GM21526 (cell line): ENCODE results near the gene ANKRD16.
A peak's percentile ranks its signal among the peaks of the same experiment; 100 is the strongest.

Experiments used
- ATAC-seq: cut with Tn5 transposase; IDR thresholded peaks from one replicate; pipeline ENCODE4 v1.9.1; 2021; ENCODE audit warnings: moderate library complexity; ENCODE audit not compliant: unreplicated experiment, low FRiP score

ANKRD16 gene

DNA sequence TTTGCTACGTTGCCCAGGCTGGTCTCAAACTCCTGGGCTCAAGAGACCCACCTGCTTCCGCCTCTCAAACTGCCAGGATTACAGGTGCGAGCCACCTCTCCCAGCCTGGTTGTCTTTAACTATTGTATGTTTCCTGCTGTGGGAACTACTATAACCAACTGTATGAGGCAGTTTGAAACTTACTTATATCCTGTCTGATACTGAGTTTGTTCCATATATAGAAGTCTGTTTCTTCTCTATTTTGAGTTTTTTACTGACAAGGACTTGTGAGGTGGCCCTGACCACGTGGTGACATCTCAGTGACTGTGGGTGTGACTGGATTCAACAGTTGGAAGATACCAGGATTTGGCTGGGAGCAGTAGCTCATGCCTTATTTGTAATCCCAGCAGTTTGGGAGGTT is 14.5 kb upstream of the ANKRD16 start:
- peak; percentile 88 for ATAC-seq

DNA sequence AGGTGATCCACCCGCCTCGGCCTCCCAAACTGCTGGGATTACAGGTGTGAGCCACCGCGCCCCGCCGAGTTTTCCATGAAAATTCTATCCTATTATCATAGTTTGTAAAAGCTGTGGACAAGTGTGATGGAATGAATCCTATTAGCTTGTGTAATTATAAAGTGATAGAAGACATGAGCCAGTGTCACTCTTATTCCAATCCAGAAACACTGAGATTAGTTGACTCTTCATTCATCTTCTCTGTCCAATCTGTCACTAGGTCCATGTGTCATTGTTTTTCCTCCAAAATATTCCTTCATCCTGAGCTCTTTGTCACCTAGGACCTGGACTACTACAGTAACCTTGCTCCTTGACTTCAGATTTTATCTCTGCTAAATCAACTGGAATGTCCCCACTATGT is 13.9 kb upstream of the ANKRD16 start:
- no peak for ATAC-seq

DNA sequence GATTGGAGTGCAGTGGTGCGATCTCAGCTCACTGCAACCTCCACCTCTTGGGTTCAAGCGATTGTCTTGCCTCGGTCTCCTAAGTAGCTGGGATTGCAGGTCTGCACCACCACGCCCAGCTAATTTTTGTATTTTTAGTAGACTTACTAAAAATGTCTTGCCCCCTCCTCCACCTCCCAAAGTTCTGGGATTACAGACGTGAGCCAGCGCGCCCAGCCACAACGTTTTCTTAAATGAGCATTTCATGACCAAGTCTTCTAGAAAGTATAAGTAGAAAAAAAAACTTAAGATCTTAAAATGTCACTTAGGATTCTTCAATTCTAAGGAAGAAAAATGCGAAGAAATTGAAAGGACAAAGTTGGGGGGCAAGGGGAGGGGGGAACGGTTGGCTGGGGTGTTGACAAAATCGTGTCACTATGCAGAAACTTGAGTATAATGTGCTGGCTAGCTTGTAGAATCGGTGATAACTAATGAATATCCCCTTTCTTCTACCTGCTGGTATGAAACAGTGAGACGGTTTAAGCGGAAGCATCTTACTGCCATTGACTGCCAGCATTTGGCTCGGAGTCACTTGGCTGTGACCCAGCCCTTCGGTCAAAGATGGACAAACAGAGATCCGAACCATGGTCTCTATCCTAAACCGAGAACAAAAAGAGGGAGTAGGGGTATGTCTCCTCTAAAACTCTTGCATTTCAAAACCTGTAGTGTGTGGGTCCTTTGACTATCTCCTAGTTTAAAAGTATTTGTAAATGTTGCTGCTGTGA is 13.0 kb upstream of the ANKRD16 start:
- ATAC-seq: no peak

DNA sequence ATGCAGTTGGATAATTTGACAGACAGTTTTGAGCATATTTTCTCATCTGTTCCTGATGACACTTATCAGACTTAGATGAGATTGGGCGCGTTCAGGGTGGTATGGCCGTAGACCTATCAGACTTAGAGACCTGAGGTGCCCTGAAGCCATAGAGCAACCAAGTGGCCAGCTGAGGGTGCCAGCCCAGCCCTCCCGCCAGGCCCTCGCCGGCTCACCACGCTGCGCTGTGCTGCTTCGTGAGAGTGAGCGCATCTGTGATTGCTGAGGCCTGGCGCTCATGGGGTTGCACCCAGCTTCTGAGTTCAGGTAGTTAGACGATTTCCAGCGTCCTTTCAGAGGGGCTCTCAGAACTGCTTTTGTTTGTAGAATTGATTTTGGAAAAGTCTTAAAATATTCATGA is 10.6 kb upstream of the ANKRD16 start:
- no peak for ATAC-seq

DNA sequence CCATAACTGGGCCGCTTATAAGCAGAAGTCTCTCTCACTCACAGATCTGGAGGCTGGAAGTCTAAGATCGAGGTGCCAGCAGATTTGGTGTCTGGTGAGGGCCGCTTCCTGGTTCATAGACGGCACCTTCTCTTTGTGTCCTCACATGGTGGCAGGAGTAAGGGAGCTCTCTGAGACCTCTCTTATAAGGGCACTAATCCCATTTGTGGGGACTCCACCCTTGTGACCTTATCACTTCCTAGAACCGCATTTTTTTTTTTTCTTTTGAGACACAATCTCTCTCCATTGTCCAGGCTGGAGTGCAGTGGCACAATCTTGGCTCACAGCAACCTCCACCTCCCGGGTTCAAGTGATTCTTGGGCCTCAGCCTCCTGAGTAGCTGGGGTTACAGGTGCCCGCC is 8.5 kb upstream of the ANKRD16 start:
- ATAC-seq: no peak

DNA sequence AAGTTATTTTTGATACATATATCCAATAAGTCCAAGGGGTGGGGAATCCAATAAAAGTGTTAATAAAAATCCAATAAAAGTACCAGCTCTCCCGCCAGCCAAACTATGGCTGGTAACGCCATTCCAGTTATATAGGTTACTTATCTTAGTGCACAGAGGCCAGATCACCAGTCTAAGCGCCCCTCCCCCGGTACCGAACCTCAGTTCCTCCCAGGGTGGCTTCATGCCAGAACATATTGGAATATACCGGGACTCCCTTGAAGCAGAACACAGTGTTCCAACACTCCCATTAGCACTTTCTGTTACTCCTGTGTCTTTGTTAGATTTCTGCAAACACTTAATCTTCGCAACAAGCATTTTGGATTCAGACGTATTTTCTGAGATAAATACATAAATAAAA is 7.8 kb upstream of the ANKRD16 start:
- no peak for ATAC-seq

DNA sequence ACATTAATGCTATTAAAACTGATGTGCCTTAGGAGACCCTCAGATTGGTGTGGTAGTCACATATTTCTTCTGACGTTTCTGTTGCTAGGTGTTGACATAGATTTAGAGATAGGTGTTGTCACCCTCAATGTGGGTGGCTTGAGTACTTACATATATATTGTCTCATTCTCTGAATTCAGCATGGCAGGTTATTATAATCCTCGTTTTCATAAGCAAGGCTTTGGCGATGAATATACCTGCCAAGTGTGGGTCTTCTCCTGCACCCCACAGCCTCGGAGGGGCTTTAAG is 7.3 kb upstream of the ANKRD16 start:
- ATAC-seq: no peak

DNA sequence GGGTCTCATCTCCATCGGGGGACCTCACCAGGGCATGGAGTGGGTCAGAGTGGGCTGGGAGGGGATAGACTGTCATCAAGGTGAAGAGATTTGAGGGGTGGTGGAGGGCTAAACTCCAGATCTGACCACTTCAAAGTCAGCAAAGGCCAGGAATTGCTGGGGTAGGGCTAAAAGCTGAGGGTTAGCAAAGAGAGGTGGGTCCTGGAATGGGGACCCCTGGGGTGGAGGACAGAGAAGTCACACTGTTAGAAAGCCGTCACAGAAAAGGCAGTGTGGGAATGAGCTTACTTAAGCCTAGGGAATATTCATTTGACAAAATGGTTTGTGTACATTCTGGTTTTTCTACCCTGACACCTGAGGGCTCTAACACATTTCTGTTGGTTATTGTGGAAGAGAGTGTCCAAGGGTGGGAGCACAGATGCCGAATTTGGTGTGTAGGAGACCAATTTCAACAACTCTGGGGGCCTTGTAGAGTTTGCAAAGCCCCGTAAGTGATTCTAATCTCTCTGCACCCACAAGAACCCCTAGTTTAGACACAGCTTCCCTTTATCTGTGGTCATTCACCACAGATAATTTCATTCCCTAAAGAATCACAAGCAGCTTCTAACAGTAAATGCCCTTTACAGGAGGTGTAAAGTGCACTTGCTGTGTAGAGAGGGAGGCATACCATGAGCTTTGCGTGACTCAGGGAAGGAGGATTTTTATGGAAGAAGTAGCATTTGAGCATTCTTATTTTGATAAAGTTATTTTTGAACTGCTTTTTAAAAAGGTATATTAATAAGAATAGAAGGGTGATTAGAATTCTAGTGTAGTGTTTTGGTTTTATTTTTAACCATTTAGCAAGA is 6.7 kb upstream of the ANKRD16 start:
- ATAC-seq: no peak

DNA sequence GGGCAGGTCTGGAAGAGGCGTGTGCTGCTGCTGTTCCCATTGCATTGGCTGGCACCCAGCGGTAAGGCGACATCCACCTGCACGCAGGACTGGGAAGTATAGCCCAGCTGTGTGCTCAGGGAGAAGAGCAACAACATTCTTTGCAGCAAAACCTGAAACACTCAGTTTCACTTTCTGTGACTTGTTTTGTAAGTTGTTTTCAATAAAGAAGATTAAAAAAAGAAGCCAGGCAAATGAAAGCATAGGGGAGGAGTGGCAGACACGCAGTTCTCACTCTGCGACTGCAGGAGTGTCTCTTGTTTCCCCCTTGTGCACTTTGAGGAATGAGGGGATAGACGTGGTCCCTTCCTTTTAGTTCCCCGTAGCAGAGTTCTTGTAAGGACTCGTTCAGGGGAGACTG is 6.1 kb upstream of the ANKRD16 start:
- ATAC-seq: no peak

DNA sequence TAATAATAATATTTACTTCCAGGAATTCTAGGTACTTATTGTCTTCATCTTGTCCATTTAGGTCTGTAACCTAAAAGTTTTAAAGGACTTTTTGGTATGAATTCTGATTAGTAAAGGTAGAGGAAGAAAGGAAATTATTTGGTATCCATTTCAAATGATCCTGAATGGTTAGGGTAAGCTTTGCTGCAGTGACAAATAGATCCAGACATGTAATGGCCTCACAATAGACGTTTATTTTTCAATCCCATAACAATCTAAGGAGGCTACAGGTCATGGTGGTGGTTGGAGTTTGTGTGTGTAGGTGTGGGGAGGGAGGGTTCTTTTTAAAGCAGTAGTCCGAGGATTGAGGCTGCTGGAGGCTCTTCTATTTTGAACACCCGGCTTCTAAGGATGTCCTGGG is 5.7 kb upstream of the ANKRD16 start:
- ATAC-seq: no peak

DNA sequence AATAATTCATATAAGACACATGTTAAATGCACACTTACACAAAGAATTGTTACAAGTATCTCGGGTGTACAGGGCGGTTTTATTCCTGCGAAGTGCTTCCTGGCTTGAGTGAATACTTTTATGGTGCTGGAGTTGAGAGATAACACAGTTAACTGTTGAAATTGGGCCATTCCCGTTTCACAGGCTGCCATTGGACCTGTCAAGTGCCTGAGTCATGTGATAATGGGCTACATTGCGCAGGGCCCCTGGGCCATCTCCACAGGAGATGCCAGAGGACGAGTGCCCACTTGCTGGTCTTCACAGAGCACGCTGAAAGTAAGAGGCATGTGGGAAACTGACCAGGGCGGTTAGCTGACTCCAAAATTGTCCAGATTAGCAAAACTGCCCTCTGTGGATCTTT is 5.2 kb upstream of the ANKRD16 start:
- no peak for ATAC-seq

DNA sequence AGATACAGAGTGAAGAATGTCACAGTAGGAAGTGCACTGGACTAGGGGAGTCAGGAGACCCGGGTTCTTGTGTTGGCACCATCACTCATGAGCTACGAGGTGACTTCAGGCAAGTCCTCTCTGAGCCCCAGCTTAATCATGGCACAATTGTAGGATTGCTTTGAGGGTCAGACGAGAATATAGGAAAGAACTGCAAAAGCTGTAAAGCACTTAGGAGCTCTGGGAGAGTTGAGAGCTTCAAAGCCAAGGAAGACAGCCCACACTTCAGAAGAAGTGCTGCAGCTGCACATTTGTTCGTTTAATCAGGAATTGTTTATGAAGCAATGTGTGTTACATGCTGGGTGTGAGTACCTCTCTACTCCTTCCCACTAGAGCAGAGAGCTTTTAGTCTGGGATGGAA is 4.7 kb upstream of the ANKRD16 start:
- ATAC-seq: no peak

DNA sequence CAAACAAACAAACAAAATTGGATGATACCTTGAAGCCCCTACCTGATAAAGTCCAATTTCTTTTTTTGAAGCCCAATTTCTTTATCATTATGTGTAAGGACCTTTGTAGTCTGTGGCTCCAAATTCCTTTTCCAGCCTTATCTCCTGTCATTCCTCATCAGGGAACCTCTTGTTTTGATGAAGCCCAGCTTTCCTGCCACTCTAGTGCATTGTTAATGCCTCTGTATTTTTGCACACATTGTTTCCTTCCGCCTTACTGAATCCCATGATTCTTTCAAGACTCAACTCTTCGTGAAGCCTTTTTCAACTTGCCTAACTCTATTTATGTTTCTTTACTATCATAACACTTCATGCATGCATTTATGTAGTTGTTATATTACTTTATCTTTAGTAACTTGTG is 3.6 kb upstream of the ANKRD16 start:
- no peak for ATAC-seq

DNA sequence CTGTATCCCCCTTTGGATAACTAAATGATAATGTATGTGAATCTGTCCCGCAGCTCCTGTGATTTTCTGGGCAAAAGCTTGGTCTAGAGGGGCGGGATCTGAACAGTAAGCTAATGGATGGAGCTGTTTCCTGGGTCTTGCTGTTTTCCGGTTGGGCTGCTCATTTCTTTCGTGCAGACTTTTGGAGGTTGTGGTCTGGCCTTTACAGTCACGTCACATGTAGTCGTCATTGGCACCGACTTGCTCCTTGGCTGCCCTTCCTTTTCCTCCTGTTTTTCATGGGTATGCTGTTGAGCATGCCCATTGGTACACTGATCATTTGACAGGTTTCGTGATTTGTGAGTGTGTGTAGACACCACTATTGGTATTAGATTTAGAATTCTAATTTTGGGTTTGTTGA is 2.3 kb upstream of the ANKRD16 start:
- ATAC-seq: no peak

DNA sequence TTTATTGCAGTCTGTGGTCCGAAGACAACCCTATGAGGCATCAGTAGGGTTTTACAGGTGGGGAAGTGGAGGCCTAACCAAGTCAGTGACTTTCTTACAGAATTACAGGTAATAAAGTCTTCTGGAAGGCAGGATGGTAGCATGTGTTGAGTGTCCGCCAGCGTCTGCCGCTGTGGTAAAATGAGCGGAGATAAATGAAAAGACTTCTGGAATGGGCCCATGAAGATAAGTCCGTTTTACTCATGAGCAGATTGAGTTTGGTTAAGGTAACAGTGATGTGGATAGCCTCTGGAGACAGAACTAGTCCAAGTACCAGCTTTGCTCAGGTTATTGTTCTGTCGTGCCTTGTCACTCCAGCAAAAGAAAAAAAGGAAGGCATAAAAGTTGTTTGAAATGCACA is 1.3 kb upstream of the ANKRD16 start:
- no peak for ATAC-seq

DNA sequence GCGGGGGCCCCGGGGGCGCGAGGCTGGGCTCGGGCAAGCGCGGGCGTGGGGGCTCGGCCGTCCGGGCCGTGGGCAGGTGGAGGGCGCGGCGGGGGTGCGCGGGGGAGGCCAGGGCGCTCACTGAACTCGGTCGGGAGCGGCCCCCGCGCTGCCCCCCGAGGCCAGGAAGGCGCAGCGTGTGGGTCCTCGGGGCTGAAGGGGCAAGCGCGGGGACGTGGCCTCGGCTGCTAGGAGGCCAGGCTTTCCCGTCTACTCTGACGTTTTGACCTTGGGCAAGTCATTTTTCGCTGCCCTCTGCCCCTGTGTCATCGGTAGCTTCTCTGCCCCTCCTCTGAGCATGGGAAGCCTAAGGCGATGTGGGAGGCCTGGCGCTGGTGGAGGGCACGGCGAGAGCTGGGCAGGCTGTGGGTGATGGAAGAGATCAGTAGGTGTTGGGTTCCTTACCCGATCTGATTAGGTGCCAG is 791 bp upstream of the ANKRD16 start:
- peak; percentile 1 for ATAC-seq

DNA sequence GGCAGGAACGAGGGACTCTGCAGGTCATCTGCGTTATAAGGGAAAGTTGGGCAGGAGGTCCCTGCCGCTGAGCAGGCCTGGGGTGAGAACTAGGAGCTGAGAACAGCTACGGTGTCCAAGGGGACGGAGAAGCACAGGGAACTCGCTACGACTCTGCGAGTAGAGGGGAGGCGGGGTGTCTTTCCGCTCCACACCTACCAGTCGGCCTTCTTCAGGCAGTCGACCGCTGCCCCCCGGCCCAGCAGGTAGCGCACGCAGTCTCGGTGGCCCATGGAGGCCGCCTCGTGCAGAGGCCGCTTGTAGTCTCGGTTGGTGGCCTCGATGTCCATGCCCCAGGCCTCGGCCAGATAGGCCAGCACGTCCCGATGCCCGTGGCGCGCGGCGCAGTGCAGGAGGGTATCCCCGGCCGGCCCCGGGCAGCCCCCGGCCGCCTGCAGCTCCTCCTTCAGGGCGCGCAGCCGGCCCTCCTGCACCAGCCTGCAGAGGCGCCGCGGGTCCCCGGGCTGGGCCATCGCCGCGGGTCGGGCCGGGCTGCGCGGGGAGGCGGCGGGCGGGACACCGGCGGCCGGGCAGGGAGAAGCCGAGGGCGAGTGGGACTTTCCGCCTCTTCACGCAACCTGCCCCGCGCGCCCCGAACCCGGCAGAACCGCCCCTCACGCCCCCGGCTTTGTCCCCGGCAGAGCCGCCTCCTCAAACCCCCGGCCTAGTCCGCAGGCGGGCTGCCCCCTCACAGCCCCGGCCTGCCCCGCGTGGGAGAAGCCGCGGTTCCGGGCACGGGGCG is 660 bp downstream of the ANKRD16 start:
- ATAC-seq: peak; percentile 25

DNA sequence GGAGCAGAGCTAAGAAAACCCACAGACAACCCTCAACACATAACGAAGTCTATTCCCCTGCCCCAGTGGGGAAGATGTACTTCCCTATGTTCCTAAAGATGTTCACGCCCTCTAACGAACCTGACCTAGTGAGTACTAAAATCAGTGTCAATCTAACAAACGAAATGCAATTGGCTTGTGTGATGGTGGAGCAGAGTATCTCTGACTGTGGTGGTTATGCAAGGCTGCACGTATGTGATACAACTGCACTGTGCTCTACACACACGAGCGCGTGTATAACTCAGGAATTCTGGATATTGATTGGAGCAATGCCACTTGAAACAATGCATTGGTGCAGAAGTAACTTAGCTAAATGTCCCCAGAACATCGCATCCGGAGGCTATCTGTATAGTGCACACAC is 1.3 kb downstream of the ANKRD16 start:
- no peak for ATAC-seq

DNA sequence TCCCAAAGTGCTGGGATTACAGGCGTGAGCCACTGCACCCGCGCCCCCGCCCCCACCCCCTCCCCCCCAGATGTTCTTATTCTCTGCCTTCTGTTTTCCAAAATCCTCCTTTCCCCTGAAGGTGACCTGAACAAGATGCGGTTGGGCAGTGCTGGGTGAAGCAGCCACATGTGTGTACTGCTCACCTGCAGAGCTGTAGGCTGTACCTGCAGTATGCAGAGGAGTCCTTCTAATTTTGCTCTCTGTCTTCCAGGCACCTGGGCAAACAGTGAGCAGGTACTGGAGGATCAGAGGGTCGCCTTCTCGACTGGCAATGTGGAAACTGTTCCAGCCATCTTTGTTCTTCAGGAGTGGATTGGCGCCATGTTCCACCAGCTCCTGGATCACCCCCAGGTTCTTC is 2.1 kb downstream of the ANKRD16 start:
- ATAC-seq: no peak

DNA sequence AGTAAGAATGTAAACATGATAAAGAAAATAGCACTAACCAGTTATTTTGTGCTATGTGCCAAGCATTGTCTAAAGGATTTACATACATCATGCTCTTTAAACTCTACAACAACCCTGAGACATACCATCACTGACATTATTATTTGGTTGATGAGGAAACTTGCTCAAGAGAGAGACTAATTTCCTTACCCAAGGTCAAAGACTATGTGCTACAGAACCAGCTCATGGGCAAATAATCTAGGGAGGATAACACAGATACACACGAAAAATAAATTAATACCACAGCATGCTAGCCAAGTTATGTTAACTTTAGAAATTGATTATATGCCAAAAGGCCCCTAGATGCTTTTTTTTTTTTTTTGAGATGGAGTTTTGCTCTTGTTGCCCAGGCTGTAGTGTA is 2.7 kb downstream of the ANKRD16 start:
- ATAC-seq: no peak

DNA sequence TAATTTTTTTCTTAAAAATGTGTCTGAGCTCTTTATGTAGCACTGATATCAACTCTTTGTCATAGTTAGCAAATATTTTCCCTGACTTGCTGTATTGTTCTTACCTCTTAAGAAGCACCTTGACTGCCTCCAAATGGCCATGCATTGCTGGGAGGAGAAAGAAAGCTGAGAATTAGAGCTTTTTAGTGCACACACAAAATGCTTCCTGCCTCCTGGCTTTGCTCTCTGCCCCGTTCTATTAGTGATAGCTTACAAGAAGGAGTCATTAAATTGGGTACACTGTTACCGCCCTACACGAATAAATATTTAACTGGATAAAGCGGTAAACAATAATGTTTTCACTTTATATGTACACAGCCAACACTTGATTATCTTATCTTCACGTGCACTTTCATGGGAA is 4.1 kb downstream of the ANKRD16 start:
- no peak for ATAC-seq
